HG03103 (cell line): ENCODE data around the gene TSPAN9.
"Not testable (repeated sequence)": the region's sequence is repeated elsewhere in the genome, so short reads cannot be mapped to it uniquely, and the experiment has no call there.

ENCODE experiments used
- ATAC-seq: cut with Tn5 transposase; IDR thresholded peaks from one replicate; pipeline ENCODE4 v1.9.1; 2021; ENCODE audit warnings: low read depth; ENCODE audit not compliant: unreplicated experiment

The TSPAN9 gene

GRCh38 chr12:3043406-3043805, 33.8 kb upstream of the TSPAN9 start:
- no peak for ATAC-seq

- no peak for ATAC-seq
Observed at GRCh38 chr12:3044141-3044630, 33.0 kb upstream of the TSPAN9 start.

- ATAC-seq: no peak
Observed at GRCh38 chr12:3045494-3045893, 31.7 kb upstream of the TSPAN9 start.

GRCh38 chr12:3045989-3046388, 31.2 kb upstream of the TSPAN9 start:
- no peak for ATAC-seq

GRCh38 chr12:3046441-3047200, 30.6 kb upstream of the TSPAN9 start:
- no peak for ATAC-seq

GRCh38 chr12:3047961-3048360, 29.2 kb upstream of the TSPAN9 start:
- ATAC-seq: no peak

GRCh38 chr12:3048540-3048939, 28.6 kb upstream of the TSPAN9 start:
- ATAC-seq: no peak

DNA sequence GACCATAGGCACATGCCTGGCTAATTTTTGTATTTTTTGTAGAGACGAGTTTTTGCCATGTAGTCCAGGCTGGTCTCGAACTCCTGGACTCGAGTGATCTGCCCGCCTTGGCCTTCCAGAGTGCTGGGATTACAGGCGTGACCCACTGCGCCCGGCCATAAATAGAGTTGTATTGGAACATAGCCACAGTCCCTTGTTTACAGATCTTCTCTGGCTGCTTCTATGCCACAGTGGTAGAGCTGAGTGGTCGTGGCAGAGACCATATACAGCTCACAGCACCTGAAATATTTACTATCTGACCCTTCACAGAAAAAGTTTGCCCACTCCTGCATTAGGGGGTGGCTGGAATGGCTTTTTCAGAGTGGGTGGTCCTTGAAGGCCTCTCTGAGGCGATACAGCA, 28.0 kb upstream of the TSPAN9 start:
- ATAC-seq: no peak

DNA sequence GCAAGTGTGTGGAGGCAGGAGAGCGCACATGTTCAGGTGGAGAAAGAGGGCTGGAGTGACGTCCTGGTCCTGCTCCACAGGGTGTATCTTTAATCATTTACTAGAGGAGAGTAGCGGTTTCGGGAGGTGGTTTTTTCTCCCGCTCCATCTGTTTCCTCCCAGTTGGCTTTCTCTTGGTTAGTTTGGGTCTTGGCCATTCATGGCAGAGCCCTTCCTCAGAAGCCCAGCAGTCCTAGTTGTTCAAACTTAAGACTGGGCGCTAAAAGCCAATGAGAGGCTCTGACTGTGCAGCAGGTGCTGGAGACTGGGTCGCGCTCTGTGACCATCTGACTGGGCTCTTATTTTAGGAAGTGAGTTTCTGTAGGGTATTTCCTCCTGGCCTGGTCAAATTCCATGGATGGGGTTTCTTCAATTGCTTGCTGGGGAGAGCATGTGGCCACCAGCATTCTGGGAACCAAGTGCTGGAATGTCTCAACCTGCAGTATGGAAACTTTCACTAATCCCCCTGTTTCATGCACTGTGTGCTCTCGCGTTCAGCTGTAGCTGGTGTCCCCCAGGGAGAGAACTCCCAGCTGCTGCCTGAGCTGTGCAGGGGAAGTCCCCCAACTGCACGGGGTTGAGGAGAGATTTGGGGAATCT, 27.4 kb upstream of the TSPAN9 start:
- no peak for ATAC-seq

GRCh38 chr12:3054374-3054773, 22.8 kb upstream of the TSPAN9 start:
- no peak for ATAC-seq

DNA sequence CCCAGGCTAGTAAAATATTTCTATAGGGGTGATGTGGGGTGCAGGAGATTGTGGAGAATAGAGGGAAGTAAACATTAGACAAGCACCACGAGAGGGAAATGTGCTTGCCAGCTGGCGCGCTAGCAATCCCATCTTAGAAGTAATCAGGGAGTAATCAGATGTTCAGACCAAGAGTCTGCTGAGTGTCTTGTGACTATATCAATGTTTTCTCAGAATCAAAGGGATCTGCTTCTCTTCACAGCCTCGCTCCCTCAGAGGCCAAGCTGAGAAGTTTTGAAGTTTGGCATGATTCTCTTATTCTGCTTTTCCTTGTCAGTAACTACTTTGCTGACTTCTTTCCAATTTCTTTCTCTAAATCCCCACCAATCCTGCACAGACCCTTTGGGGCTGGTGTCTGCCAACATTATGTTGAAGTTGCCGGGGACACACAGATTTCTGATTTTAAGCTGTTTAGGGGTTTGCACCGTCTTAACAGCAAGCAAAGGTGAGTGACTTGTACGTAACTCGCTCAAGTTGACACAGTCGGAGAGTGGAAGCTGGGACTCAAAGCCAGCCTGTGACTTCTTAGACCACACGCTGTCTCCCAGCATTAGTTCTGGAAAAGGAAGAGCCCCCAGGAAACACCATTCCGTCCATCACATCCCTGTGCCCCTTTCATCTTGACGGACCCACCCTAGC, 22.0 kb upstream of the TSPAN9 start:
- no peak for ATAC-seq

GRCh38 chr12:3055704-3056467, 21.3 kb upstream of the TSPAN9 start:
- no peak for ATAC-seq

GRCh38 chr12:3061059-3061458, 16.1 kb upstream of the TSPAN9 start:
- ATAC-seq: no peak

DNA sequence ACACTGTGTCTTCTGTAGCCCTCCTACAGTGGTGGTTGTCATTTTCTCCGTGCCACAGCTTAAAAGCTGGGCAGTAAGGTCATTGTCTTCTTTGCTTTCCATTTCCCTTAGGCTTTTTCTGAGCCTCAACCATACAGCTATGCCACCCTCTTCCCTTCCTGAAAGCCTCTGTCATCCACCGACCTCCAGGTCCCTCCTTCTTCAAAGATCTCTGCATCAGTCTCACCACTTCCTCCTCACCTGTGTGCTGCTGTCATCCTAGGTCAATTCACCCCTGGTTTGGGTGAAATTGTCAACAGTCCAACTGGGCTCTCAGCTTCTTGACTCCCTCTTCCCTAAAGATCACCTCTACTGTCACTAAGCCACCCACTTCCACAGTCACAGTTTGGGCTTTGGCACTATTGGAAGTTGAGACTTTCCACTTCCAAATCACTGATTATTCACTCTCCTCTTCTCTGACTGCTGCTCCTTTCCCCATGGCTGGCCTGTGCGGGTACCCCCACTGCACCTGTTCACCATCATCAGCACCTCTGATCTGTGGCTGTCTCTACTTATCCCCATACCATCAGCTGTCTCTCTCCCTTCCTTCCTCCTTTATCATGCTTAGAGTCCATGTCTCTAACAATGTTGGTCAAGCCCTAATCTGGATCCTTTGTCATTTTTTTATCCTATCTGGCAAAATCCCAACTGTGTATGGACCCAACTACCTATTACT, 15.5 kb upstream of the TSPAN9 start:
- no peak for ATAC-seq

GRCh38 chr12:3065300-3065699, 11.9 kb upstream of the TSPAN9 start:
- no peak for ATAC-seq

DNA sequence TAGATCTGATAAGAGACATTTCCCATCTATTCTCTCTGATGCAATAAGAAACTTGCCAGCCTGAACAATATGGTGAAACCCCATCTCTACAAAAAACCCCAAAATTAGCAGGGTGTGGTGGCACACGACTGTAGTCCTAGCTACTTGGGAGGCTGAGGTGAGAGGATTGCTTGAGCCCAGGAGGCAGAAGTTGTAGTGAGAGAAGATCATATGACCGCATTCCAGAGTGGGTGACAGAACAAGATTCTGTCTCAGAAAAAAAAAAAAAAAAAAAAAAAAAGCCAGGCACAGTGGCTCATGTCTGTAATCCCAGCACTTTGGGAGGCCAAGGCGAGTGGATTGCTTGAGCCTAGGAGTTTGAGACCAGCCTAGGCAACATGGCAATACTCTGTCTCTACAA, 11.3 kb upstream of the TSPAN9 start:
- not testable (repeated sequence) for ATAC-seq

GRCh38 chr12:3069714-3070113, 7.5 kb upstream of the TSPAN9 start:
- ATAC-seq: no peak

DNA sequence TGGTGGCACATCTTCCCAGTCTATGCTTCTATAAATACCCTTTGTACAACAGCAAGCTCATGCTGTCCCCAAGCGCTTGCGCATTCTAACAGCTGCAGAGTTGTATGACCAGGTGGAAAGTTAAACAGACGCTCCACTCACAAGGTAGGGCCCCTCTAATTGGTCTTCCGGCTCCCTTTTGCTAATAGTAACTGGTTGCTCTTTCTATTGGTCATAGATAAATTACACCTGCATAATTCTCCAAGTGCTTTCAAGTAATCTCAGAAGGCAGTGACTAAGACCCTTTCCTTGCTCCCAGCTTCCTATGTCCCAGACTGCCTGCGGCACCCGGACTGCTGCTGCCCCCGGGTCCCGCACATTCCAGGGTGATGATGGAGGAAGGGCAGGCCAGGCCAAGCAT, 6.1 kb upstream of the TSPAN9 start:
- no peak for ATAC-seq

- ATAC-seq: no peak
Observed at GRCh38 chr12:3071710-3072109, 5.5 kb upstream of the TSPAN9 start.
